HFF-Myc (cell line): ENCODE data around the gene CDCP2.

Experiments
- DNase-seq: peaks from one replicate; pipeline ENCODE4 v3.0.0-alpha.2; 2011; ENCODE audit warnings: low read depth; ENCODE audit errors: extremely low read depth
- H3K4me3 ChIP-seq: replicated peaks from 2 replicates; pipeline ENCODE4 v1.5.1; 2011; ENCODE audit warnings: low read depth, mild to moderate bottlenecking, control low read depth, low read length
- TF ChIP-seq, protein P1 (sequence below): IDR thresholded peaks from 2 replicates; pipeline ENCODE4 v1.5.1; 2012; ENCODE audit warnings: mild to moderate bottlenecking, low read depth, low read length, control low read depth; ENCODE audit errors: missing control alignments

Gene CDCP2

DNA sequence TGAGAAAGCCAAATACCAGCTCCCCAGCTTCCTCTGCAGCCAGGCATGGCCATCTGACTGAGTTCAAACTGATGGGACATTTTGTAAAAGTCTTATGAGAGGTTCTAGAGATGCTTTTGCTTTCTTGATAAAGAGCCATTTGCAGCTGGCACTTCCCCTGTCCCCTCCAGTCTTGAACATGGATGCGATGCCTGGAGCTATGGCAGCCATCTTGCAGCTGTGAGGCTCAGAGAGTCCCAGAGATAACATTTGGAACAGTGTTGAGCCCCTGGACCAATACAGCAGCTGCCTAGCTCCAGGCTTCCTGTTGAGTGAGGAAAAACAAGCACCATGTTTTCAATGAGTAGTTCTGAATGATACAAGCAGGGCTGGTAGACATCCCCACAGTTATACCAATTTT lies 13.8 kb downstream of the CDCP2 start:
- TF ChIP-seq, protein P1, sequence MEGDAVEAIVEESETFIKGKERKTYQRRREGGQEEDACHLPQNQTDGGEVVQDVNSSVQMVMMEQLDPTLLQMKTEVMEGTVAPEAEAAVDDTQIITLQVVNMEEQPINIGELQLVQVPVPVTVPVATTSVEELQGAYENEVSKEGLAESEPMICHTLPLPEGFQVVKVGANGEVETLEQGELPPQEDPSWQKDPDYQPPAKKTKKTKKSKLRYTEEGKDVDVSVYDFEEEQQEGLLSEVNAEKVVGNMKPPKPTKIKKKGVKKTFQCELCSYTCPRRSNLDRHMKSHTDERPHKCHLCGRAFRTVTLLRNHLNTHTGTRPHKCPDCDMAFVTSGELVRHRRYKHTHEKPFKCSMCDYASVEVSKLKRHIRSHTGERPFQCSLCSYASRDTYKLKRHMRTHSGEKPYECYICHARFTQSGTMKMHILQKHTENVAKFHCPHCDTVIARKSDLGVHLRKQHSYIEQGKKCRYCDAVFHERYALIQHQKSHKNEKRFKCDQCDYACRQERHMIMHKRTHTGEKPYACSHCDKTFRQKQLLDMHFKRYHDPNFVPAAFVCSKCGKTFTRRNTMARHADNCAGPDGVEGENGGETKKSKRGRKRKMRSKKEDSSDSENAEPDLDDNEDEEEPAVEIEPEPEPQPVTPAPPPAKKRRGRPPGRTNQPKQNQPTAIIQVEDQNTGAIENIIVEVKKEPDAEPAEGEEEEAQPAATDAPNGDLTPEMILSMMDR: no peak
- DNase-seq: no peak
- no peak overlapping the region for H3K4me3 ChIP-seq

DNA sequence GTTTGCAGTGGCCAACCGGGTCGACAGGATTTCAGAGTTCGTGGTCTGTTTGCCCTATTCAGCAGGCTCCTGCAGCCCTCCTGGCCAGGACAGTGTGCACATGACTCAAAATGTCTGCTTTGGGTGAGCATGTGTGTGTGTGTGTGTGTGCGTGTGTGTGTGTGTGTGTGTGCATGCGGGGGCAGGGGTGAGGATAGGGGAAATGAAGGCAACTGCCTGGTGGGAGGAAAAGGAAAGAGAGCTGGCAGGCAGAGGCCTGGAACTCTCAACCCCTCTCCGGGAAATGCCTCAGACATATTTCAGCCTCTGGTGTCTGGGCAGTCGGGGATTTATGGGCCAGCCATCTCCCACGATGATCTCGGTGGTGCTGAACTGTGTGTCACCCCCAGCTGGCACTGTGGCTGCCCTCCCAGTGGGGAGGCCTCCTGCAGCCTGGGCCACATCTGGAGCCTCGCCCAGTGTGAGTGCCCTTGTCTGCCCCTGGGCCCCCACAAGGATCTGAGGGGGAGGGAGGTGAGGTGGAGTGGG lies 15.2 kb downstream of the CDCP2 start:
- TF ChIP-seq, protein P1: no peak
- H3K4me3 ChIP-seq: no peak overlapping the region
- no peak for DNase-seq

DNA sequence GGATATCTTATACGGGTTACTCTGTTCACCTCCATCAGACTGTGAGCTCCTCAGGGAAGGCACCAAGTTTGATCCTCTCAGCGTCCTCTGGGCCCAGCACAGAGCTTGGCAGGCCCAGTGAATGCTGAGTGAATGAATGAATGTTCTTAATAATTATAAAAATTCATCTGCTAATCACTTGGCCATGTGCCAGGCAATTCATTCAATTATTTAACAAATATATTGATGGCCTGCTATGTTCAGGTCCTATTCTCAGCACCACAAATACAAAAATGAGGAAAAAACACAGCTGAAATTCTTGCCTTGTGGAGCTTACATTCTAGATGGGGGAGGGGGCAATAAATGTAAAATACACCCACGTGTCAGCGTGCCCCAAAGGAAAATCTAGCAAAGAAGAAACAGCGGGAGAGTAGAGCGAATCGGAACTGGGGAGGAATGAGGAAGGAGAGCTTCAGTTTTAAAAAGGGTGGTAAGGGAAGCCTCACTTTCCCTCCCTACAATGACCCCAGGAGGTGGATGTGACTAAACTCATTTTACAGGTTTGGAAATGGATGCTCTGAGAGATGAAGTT lies 15.8 kb downstream of the CDCP2 start:
- H3K4me3 ChIP-seq: no peak overlapping the region
- DNase-seq: no peak
- TF ChIP-seq, protein P1: no peak

DNA sequence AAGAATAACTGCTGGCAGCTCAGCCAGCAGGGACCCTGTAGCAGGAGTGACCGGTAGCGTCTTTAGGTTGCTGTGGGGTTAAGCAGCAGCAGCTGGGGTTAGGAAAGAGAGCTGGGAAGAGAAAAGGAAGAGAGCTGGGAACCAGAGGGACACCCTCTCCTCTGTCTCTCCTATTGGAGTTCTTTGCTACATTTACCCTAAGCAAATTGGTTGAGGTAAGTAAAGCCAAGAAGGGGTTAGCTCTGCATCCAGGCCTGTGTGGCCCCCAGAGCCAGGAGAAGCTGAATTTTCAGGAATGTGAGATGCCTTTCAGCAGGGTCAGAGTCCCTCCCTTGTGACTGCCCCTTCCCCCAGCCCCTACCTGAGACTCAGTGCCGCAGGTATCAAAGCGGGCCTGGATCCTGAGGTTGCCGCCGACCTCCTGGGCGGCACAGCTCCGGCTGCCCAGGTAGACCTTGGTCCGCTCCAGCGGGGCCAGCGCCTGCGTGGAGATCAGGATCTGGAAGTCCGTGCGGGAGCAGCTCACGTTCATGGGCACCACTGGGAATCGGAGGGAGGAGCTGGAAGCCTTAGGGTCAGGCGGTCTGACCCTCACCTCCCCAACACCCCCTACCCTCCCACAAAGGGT lies 16.4 kb downstream of the CDCP2 start:
- DNase-seq: no peak
- no peak overlapping the region for H3K4me3 ChIP-seq
- TF ChIP-seq, protein P1: no peak

DNA sequence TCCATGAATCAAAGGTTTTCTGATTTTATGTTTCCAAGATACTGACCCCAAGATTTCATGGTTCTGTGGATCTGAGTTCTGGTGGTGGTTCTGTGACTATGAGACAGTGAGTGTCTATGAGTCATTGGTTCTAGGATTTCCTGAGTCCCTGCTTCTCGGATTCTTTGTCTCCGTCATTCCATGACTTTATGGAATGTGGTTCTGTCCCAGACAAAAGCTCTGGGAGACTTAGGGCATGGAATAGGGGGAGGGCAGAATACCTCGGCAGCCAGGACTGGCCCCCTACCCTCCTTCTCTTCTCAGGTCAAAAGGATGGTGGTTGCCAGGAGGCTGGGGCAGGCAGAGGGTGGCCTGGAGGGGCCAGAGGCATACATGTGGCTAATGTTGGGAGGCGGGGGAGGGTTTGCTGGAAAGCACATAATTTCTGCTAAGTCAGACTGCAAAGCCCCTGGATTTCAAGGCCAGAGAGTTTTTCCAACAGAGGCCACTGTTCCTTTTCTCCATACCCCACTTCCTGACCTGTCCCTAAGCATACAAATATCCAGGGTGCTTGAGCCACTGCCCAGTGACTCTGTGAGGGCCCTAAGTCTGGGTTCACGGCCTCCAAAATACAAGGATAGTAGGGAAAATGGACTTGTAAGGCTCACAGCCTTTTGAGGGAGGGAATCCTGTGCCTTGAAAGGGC lies 17.2 kb downstream of the CDCP2 start:
- H3K4me3 ChIP-seq: no peak overlapping the region
- TF ChIP-seq, protein P1: no peak
- DNase-seq: no peak

DNA sequence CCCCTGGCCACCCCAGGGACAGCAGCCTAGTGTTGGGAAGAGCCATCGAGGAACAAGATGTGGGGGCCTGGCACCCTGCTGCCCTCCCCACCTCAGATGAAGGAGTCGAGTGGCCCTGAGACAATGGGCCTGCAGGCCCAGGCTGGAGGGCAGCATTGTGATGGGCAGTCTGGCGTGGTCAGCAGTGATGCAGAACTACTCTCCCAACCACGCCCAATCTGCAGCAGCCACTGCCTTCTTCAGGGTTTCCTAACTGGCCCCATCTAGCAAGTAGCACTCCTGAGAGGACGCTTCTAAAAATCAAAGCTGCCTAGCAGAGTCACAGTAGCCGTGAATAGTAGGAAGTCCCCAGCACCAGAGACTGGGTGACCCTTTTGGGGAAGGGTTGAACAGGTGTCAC lies 18.5 kb downstream of the CDCP2 start:
- H3K4me3 ChIP-seq: no peak overlapping the region
- TF ChIP-seq, protein P1: no peak
- DNase-seq: no peak
